Measurements from ENCODE around the gene WNT11.

The WNT11 gene

GRCh38 chr11:76237000-76237649 is 30.8 kb upstream of the WNT11 start:
- no peak for DNase-seq

DNA sequence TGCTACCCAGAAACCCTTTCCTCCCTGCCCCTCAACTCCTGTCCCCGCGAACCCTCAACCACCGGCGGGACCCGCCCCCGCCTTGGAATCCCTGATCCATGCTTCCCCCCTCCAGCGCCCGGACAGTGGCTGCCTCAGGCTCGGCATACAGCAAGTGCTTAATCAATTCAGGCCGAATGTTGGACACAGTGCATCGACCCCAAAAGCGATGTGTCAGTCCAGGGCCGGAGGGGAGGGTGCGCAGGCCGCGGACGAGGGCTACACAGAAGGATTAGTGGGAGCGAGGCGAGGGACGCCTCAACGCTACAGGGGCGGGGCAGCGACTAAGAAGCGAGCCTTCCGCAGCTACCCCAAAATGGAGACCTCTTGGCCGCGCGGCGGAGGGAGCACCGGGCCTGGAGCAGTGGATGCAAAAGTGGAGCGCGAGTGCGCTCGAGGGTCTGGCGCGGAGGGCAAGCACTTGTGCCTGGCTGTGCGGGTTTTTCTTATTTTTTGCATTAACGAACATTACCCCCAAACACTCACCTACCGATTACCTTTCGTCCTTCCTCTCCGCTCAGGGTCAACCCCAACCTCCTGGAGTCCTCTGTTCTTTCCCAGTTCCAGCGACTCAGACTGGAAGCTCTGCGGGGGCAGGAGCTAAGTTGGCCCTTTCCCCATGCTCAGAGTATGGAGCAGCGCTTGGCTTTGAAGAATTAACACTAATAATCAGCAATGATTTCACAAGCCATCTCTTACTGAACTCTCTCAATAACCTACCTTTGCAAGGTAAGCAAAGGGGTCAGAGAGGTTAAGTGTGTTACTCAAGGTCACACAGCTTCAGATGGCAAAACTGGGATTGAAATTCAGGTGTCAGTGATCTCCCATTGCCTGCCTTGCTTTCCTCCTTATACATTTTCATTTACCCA is 30.0 kb upstream of the WNT11 start:
- peak; percentile 58 for DNase-seq

DNA sequence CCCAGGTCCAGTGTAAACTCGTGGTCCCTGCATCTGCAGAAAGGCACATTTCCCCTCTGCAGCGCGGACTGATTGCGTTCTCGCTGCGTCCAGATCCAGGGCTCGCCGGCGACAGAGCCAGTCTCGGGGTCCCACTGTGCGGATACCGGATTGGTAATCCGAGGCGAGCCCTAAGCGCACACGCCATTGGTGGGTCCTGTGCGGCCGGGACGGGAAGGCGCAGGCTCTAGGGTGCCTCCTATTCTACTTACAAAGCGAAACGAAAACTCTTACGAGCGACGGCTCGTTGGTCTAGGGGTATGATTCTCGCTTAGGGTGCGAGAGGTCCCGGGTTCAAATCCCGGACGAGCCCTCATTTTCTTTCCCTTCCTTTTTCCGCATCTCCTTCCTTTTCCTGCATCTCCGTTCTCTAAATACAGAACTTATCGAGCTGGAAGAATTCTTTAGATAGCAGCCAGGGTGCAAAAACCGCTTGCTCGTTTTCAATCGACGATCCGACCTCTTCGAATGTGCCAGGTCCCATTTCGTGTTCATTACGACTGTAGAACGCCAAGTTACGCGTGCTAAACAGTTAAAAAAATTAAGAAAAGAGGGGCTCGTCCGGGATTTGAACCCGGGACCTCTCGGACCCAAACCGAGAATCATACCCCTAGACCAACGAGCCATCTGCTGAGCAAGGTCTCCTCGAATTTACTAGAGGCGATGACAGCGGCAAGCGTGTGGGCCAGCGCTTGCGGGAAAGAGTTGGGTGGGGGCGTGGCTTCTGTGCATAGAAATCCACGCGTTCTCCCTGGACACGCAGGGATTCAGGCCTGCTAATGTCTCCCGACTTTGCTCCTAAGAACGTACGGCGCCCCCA is 29.2 kb upstream of the WNT11 start:
- DNase-seq, result peak; percentile 87

- DNase-seq, result peak; percentile 49
These were observed 28.3 kb upstream of the WNT11 start for GRCh38 chr11:76234416-76235232.

DNA sequence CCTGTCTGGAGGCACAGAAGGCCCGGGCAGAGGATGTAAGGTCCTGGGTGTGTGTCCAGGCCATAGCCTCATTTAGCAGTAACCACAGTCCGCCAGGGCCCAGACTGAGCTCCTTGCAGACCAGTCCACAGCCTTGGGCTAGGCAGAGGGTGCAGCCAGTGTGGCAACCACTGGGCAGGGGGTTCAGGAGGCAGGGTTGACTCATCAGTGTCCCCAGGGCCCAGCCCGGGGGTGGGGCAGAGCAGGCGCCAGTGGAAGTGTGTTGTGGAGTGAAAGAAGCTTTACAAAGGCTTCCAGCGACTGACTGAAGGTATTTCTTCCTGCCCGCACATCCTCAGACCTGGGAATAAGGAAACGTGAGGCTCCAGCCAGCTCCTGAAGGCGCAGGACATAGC is 27.7 kb upstream of the WNT11 start:
- DNase-seq, result peak; percentile 32

DNA sequence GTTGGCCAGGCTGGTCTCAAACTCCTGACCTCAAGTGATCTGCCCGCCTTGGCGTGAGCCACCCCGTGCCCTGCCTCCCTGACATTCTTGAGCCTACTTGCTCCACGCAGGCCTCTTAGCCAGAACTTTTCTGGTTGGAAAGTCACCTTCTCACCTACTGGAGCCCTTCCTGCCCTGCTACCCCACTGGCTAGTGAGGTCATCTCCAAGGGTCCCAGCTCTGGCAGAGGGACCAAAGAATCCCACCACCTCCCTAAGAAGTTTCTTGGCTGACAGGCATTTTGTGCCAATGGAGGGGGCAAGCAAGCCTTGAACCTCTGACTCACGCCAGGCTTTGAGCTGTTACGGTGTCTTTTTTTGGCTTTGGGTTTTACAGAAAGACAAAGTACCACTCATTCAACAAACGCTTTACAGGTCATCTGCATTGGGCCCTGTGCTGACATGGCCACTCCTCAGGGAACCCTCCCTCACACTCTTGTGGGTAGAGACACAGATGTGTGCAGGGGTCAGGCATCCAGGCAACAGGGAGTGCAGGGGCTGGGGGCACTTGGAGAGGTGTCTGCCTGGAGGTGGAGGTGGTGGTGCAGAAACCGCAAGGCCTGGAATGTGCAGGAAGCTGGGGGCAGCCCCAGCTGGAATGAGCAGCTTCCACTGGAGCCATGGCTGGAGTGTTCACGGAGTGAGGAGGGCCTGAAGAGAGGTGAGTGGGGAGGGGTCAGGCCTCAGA is 27.1 kb upstream of the WNT11 start:
- no peak for DNase-seq

DNA sequence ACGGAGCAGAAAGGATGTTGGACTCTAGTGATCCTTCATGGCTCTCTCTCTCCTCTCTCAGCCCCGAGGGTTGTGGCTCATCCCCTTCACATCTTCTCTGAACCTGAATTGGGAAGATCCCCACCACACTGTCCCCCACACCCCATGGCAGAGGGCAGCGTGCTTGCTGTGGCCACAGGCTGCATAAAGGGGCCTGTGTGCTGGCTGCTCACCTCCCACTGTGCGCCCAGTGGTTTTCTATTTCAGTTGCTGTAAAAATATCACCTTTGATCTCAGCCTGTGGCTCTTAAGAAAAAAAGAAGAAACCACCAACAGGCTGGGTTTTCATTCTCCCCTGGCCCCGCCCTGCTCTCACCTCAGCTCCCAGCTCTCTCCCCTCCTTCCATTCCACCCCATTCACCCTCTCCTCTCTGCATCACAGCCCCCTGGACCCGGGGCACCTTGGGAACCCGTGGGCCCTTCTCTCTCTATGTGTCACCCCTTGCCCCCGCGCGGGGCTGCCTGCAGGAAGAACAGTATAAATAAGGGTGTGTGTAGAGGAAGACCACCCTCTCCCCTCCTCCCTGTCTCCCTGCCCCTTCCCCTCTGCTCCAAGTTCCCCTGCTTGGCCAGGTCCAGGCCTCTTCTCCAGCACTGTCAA is 25.8 kb upstream of the WNT11 start:
- peak; percentile 72 for DNase-seq

- no peak for DNase-seq
These were observed 24.9 kb upstream of the WNT11 start for GRCh38 chr11:76231121-76231738.

GRCh38 chr11:76230392-76230791 is 24.1 kb upstream of the WNT11 start:
- DNase-seq, result no peak

DNA sequence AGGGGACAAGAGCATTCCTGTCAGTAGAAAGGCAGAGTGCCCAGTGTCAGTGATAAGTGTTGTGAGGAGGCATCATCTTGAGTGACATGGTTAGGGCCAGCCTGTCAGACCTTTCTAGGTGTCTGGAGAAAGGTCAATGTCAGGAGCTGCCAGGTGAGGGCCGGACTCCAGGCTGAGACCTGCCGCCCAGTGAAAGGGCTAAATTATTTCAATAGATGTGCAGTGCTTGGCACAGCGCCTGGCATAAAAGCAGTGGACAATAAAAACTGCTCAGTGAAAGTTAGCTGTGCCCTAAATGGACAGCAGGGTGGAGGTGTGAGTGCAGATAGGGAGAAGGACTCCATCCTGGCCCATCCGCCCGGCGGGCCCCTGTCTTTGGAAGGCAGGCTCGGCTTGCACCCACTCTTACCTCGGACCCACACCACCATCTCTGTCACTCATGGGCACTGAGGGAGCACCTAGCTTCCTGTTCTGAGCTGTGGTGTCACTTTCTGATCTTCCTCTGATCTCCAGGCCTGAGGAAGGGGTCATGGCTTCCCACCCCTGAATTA is 23.5 kb upstream of the WNT11 start:
- no peak for DNase-seq

DNA sequence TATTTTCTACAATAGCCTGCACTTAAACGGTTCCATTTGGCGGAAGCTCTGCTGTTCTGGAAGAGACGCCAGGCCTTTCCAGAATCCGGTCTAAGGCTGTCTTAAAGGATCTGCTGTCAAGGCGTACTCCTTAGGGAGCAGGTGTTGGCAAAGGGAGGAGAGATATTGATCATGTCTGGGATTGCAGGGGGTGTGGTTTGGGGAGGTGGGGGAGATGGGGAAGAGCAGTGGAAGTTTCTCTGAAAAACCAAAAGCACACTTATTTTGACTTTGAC is 22.5 kb upstream of the WNT11 start:
- DNase-seq, result no peak

- DNase-seq, result no peak
These were observed 22.0 kb upstream of the WNT11 start for GRCh38 chr11:76228071-76228874.

- no peak for DNase-seq
These were observed 20.3 kb upstream of the WNT11 start for GRCh38 chr11:76226626-76227025.

DNA sequence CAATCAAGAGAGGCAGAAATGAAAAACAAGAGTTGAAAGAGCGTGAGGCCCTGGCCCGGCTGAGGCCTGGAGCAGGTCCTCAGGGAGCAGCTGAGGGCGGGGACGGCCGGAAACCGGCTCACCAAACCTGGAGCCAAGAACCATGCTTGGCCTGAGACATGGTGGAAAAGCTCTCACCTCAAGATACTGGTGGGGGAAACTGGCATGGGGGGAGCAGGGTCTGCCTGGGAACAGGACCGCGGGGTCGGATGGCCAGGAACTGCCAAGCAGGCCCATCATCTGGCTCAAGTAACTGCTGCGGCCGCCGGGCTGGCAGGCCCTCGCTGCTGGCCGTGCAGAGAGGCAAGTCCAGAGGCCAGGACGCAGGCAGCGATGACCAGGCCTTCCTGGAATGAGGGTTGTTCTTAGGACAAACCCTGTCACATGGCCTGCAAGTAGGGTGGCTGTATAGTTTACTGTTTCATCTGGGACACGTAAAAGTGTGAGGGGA is 18.9 kb upstream of the WNT11 start:
- no peak for DNase-seq

DNA sequence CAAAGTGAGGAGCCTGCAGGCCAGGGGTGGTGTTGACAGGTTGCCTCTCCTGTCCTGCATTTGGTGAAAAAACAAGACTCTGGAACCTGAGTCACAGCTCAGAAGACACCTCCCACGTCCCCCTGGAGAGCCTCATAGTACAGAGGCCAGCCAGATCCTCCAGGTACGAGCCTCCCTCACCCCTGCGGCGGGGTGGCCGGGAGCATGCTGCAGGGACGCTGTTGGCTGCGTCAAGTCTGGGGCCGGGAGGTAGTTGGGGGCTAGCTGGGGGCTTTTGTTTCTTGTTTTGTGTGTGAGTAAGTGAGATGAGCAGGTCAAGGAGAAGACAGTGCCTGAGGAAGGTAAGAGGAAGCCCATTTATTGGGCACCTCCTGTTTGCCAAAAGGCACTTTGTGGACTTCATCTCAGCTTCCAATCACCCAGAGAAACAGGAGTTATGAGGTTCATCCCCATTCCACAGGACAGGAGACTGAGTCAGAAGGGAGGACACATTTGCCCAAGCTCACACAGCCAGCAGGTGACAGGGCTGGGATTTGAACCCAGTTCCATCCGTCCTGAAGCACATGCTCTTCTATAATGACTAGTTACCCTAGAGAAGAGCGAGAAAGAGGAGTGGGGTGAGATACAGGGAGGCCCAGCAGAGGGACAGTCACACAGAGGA is 18.3 kb upstream of the WNT11 start:
- no peak for DNase-seq

DNA sequence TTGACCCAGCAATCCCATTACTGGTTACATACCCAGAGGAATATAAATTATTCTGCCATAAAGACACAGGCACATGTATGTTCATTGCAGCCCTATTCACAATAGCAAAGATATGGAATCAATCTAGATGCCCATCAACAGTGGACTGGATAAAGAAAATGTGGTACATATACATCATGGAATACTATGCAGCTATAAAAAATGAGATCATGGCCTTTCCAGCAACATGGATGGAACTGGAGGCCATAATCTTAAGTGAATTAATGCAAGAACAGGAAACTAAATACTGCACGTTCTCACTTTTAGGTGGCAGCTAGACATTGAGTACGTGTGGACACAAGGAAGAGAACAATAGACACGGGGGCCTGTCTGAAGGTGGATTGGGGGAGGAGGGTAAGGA is 15.1 kb upstream of the WNT11 start:
- no peak for DNase-seq

DNA sequence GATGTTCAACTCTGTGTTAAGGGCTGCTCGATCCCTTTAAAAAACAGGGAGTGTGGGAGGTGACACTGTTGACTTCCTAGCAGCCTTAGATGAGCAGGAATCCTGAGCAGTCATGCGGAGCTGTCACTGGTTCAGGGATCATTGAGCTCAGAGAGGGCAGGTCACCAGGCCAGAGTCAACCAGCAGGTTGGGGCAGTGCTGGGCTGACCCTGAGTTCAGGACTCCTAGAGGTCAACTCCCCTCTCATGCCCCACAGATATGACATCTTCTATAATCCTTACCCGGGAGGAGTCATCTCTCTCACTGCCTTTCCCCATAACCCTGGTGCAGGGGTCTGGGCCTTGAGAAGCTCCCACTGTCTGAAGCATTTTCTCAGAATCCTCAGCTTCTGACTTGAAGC is 12.9 kb upstream of the WNT11 start:
- DNase-seq, result no peak

DNA sequence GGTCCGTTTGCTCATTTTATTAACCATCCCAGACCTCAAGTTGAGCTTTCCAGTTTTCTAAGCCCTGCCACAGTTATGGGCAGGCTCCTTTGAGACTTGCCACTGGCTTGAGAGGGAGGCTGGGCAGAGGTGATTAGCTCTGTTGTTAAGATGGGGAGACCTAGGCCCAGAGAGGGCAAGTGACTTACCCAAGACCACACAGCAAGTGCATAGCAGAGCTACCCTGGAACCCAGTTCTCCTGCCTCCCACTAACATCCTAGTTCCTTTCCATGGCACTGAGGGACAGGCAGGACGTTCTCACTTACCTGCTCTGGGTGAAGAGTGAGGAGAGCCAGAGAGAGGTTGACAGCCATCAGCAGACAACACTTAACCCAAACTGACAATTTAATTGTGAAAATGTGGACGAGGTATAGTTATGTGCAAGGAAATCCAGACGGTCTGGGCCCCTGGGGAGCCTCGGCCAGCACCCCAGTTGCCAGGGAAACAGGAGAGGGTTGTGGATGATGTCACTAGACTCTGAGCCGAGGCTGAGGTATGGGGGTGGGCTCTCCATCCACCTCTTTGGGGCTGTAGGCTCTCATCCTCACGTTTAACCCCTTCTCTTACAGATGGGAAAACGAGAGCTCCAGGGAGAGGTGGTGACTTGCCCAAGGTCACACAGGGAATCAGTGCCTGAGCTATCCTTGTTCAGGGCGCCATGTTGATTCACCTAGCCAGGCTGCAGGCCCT is 12.3 kb upstream of the WNT11 start:
- no peak for DNase-seq
